Natural killer cell (primary cell): ENCODE results near the gene INHBB. TPM values are rescaled to one million over a fixed set of nuclear protein-coding genes. Genes with fewer than 3 reads are reported as not detected.

Source experiments
- ATAC-seq, 3 donors: fragments of 150-1000 bp in 2 of 3; fragments of 200-7000 bp in 1 of 3; cut with Tn5 transposase; 1 replicate in 1 of 3; 2 replicates in 2 of 3; pipeline ENCODE4 v1.10.0; 2021; ENCODE audit warnings: mild to moderate bottlenecking in 2 of 3, moderate library complexity in 2 of 3
- DNase-seq, 2 donors: peaks; one replicate each; pipeline versions ENCODE4 v3.0.0 to v3.0.0-alpha.2; 2013 to 2021; ENCODE audit warnings: mixed read lengths in 1 of 2
- H3K27ac ChIP-seq: one replicate; pipeline ENCODE4 v1.5.1; 2013; ENCODE audit warnings: mild to moderate bottlenecking, low read length
- H3K27me3 ChIP-seq: one replicate; pipeline ENCODE4 v1.6.1; 2013; ENCODE audit warnings: low read length; ENCODE audit not compliant: control insufficient read depth, insufficient read depth
- H3K36me3 ChIP-seq: one replicate; pipeline ENCODE4 v1.6.1; 2013; ENCODE audit warnings: low read length; ENCODE audit not compliant: control insufficient read depth, insufficient read depth
- H3K4me1 ChIP-seq: one replicate; pipeline ENCODE4 v1.6.1; 2013; ENCODE audit warnings: low read length; ENCODE audit not compliant: control insufficient read depth, insufficient read depth
- H3K4me3 ChIP-seq: one replicate; pipeline ENCODE4 v1.5.1; 2013; ENCODE audit warnings: low read length
- H3K9me3 ChIP-seq: one replicate; pipeline ENCODE4 v1.6.1; 2013; ENCODE audit warnings: low read length; ENCODE audit not compliant: control insufficient read depth, insufficient read depth
- H3K27ac Mint-ChIP-seq, 2 donors: one replicate each; pipeline ENCODE4 v1.8.0; 2022; ENCODE audit warnings: mild to moderate bottlenecking in 2 of 2, mixed read lengths in 2 of 2, moderate library complexity in 1 of 2
- H3K27me3 Mint-ChIP-seq, 2 donors: one replicate each; pipeline ENCODE4 v1.8.0; 2022; ENCODE audit warnings: low read depth in 2 of 2, mixed read lengths in 2 of 2
- H3K36me3 Mint-ChIP-seq: one replicate; pipeline ENCODE4 v1.8.0; 2022; ENCODE audit warnings: mixed read lengths
- H3K4me1 Mint-ChIP-seq, 2 donors: one replicate each; pipeline ENCODE4 v1.8.0; 2022; ENCODE audit warnings: mixed read lengths in 2 of 2
- H3K4me3 Mint-ChIP-seq: one replicate; pipeline ENCODE4 v1.8.0; 2022; ENCODE audit warnings: mild to moderate bottlenecking, moderate library complexity, mixed read lengths
- H3K9me3 Mint-ChIP-seq, 2 donors: one replicate each; pipeline ENCODE4 v1.8.0; 2022; ENCODE audit warnings: mixed read lengths in 2 of 2
- WGBS: methylation state at CpG from one replicate; pipeline ENCODE4 v1.1.7; 2013; ENCODE audit warnings: missing lambda C conversion rate; ENCODE audit not compliant: insufficient coverage; 5-methylcytosine and 5-hydroxymethylcytosine counted together
- intact Hi-C: fragments of 100-400 bp; cut with micrococcal nuclease; formaldehyde crosslinking; loops from one replicate; pipeline ENCODE4 v1.14.2; 2022
- total RNA-seq, 4 donors: library from RNA; stranded (reverse); fragments of 120-200 nt in 1 of 4; gene quantifications; one replicate each; pipeline versions ENCODE4 v1.2.3 to v1.2.4, GENCODE V29; 2013 to 2022
- TF ChIP-seq, protein P1 (sequence below): fragments of 200-600 bp; IDR thresholded peaks from one replicate; pipeline ENCODE4 v1.8.0; 2022; ENCODE audit warnings: antibody characterized with exemption

Gene INHBB
- total RNA-seq, 3 donors from 2014 or later (not counting 1 experiment from before 2014, with no cell fraction given) = 0.07 to 0.10 TPM; not detected in 1

- H3K27me3 Mint-ChIP-seq = peaks cover 34 to 35% of the 10 kb centered on the region in 2 donors
- no peaks in the 10 kb centered on the region for H3K9me3 Mint-ChIP-seq
- no peak overlapping the region for H3K4me3 ChIP-seq
- intact Hi-C loops = loop anchor here (10.0 kb wide), 1 partner anchor 327 kb away; no protein-coding TSS in a partner anchor
- no peak overlapping the region for H3K4me3 Mint-ChIP-seq
- peaks cover 7 to 11% of the 10 kb centered on the region in 2 donors for H3K4me1 Mint-ChIP-seq
- ATAC-seq (no peak), DNase-seq (no peak)
- H3K9me3 ChIP-seq = no peaks in the 10 kb centered on the region
- H3K36me3 Mint-ChIP-seq = no peaks in the 10 kb centered on the region
- no peak overlapping the region for H3K27ac Mint-ChIP-seq
- H3K4me1 ChIP-seq = peaks cover 27% of the 10 kb centered on the region
- 26% methylated on average over 5 of the region's 7 CpGs for WGBS
- no peaks in the 10 kb centered on the region for H3K36me3 ChIP-seq
- TF ChIP-seq, protein P1, sequence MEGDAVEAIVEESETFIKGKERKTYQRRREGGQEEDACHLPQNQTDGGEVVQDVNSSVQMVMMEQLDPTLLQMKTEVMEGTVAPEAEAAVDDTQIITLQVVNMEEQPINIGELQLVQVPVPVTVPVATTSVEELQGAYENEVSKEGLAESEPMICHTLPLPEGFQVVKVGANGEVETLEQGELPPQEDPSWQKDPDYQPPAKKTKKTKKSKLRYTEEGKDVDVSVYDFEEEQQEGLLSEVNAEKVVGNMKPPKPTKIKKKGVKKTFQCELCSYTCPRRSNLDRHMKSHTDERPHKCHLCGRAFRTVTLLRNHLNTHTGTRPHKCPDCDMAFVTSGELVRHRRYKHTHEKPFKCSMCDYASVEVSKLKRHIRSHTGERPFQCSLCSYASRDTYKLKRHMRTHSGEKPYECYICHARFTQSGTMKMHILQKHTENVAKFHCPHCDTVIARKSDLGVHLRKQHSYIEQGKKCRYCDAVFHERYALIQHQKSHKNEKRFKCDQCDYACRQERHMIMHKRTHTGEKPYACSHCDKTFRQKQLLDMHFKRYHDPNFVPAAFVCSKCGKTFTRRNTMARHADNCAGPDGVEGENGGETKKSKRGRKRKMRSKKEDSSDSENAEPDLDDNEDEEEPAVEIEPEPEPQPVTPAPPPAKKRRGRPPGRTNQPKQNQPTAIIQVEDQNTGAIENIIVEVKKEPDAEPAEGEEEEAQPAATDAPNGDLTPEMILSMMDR = no peak
- peaks cover 13% of the 10 kb centered on the region for H3K27me3 ChIP-seq
- H3K27ac ChIP-seq = no peak overlapping the region
Measured at GRCh38 chr2:120348134-120348736, 2.3 kb downstream of the INHBB start.

- Histone ChIP-seq H3K36me3 (no peaks in the 10 kb centered on the region), H3K9me3 (no peaks in the 10 kb centered on the region), H3K27ac (no peak overlapping the region), H3K4me1 (peaks cover 20% of the 10 kb centered on the region), H3K4me3 (no peak overlapping the region), H3K27me3 (peaks cover 7% of the 10 kb centered on the region)
- intact Hi-C loops = loop anchor here (10.0 kb wide), 1 partner anchor 326 kb away; no protein-coding TSS in a partner anchor
- Mint-ChIP-seq H3K4me1 (peaks cover 7 to 11% of the 10 kb centered on the region in 2 donors), H3K4me3 (no peak overlapping the region), H3K27ac (no peak overlapping the region), H3K9me3 (no peaks in the 10 kb centered on the region), H3K27me3 (peaks cover 33% of the 10 kb centered on the region in 2 donors), H3K36me3 (no peaks in the 10 kb centered on the region)
- ATAC-seq = no peak
- TF ChIP-seq, protein P1 = no peak
- 46% methylated on average over 27 of the region's 27 CpGs for WGBS
- DNase-seq = no peak
Measured at GRCh38 chr2:120348737-120349439, 3.0 kb downstream of the INHBB start.

DNA sequence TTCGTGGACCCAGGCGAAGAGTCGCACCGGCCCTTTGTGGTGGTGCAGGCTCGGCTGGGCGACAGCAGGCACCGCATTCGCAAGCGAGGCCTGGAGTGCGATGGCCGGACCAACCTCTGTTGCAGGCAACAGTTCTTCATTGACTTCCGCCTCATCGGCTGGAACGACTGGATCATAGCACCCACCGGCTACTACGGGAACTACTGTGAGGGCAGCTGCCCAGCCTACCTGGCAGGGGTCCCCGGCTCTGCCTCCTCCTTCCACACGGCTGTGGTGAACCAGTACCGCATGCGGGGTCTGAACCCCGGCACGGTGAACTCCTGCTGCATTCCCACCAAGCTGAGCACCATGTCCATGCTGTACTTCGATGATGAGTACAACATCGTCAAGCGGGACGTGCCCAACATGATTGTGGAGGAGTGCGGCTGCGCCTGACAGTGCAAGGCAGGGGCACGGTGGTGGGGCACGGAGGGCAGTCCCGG, 3.5 kb downstream of the INHBB start:
- no peaks in the 10 kb centered on the region for H3K9me3 ChIP-seq
- H3K27ac Mint-ChIP-seq = no peak overlapping the region
- no peaks in the 10 kb centered on the region for H3K9me3 Mint-ChIP-seq
- no peak for DNase-seq
- no peak overlapping the region for H3K27ac ChIP-seq
- H3K36me3 Mint-ChIP-seq = no peaks in the 10 kb centered on the region
- H3K4me1 Mint-ChIP-seq = peaks cover 7 to 15% of the 10 kb centered on the region in 2 donors
- WGBS = 86% methylated on average over 31 of the region's 31 CpGs
- intact Hi-C loops = loop anchor here (10.0 kb wide), 1 partner anchor 325 kb away; no protein-coding TSS in a partner anchor
- H3K4me1 ChIP-seq = peaks cover 17% of the 10 kb centered on the region
- no peak for ATAC-seq
- H3K36me3 ChIP-seq = no peaks in the 10 kb centered on the region
- H3K27me3 Mint-ChIP-seq = peaks cover 33 to 37% of the 10 kb centered on the region in 2 donors
- H3K27me3 ChIP-seq = peaks cover 6% of the 10 kb centered on the region
- no peak overlapping the region for H3K4me3 ChIP-seq
- TF ChIP-seq, protein P1 = no peak
- no peak overlapping the region for H3K4me3 Mint-ChIP-seq
